Skeletal muscle satellite cell (primary cell): ENCODE data around the gene FIGNL2.
"Not testable (repeated sequence)": the region's sequence is repeated elsewhere in the genome, so short reads cannot be mapped to it uniquely, and the experiment has no call there.

ENCODE experiments used
- H3K27me3 ChIP-seq: 2 replicates; pipeline ENCODE4 v1.7.0; 2013; ENCODE audit warnings: low read length; ENCODE audit not compliant: control insufficient read depth, insufficient read depth
- H3K36me3 ChIP-seq: 2 replicates; pipeline ENCODE4 v1.7.0; 2013; ENCODE audit warnings: mild to moderate bottlenecking, control low read depth, low read length; ENCODE audit not compliant: insufficient read depth
- H3K4me1 ChIP-seq: 2 replicates; pipeline ENCODE4 v1.7.0; 2013; ENCODE audit warnings: low read length; ENCODE audit not compliant: control insufficient read depth, insufficient read depth
- H3K4me2 ChIP-seq: 2 replicates; pipeline ENCODE4 v1.7.0; 2013; ENCODE audit warnings: mild to moderate bottlenecking, low read length
- H3K4me3 ChIP-seq: 2 replicates; pipeline ENCODE4 v1.7.0; 2013; ENCODE audit warnings: low read length
- H3K9ac ChIP-seq: 2 replicates; pipeline ENCODE4 v1.7.0; 2013; ENCODE audit warnings: mild to moderate bottlenecking, low read depth, low read length, moderate library complexity
- H3K9me3 ChIP-seq: replicated peaks from 2 replicates; pipeline ENCODE4 v1.7.0; 2013; ENCODE audit warnings: mild to moderate bottlenecking, control low read depth, low read length

Gene FIGNL2

GRCh38 chr12:51838762-51839161 is 9.8 kb downstream of the FIGNL2 start:
- no peak overlapping the region for H3K4me2 ChIP-seq
- H3K36me3 ChIP-seq = no peaks in the 10 kb centered on the region
- H3K4me3 ChIP-seq = no peak overlapping the region
- peaks cover 75% of the 10 kb centered on the region for H3K27me3 ChIP-seq
- no peaks in the 10 kb centered on the region for H3K9me3 ChIP-seq
- H3K4me1 ChIP-seq = no peaks in the 10 kb centered on the region
- H3K9ac ChIP-seq = no peak overlapping the region

DNA sequence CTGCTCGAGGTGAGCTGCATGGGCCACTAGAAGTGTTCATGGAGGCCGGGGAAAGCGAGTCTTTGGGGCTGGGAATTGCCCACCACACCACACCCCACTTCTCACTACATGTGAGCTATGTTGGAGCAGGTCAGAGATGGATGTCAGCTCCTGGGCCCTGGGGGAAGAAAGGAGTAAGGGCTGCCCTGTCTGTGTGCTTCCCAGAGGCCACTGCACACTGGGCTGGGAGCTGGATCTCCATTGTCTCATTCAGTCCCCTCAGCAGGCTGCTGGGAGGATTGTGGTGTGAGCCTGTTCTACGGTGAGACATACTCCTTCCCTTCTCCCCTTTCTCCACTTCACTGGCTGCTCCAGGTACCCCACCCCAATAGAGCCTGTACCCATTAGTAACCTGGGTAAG is 10.5 kb downstream of the FIGNL2 start:
- Histone ChIP-seq H3K9ac (no peak overlapping the region), H3K9me3 (no peaks in the 10 kb centered on the region), H3K4me2 (no peak overlapping the region), H3K36me3 (no peaks in the 10 kb centered on the region), H3K27me3 (peaks cover 78% of the 10 kb centered on the region), H3K4me3 (no peak overlapping the region), H3K4me1 (no peaks in the 10 kb centered on the region)

GRCh38 chr12:51837286-51837685 is 11.2 kb downstream of the FIGNL2 start:
- Histone ChIP-seq H3K4me1 (no peaks in the 10 kb centered on the region), H3K4me3 (no peak overlapping the region), H3K9ac (no peak overlapping the region), H3K4me2 (no peak overlapping the region), H3K27me3 (peaks cover 78% of the 10 kb centered on the region), H3K9me3 (no peaks in the 10 kb centered on the region), H3K36me3 (no peaks in the 10 kb centered on the region)

GRCh38 chr12:51836827-51837173 is 11.7 kb downstream of the FIGNL2 start:
- H3K9me3 ChIP-seq = no peaks in the 10 kb centered on the region
- H3K27me3 ChIP-seq = peaks cover 76% of the 10 kb centered on the region
- no peak overlapping the region for H3K4me3 ChIP-seq
- H3K9ac ChIP-seq = no peak overlapping the region
- no peaks in the 10 kb centered on the region for H3K4me1 ChIP-seq
- H3K36me3 ChIP-seq = no peaks in the 10 kb centered on the region
- no peak overlapping the region for H3K4me2 ChIP-seq

GRCh38 chr12:51836041-51836826 is 12.3 kb downstream of the FIGNL2 start:
- H3K9me3 ChIP-seq = no peaks in the 10 kb centered on the region
- H3K36me3 ChIP-seq = no peaks in the 10 kb centered on the region
- no peak overlapping the region for H3K9ac ChIP-seq
- H3K27me3 ChIP-seq = peaks cover 75% of the 10 kb centered on the region
- H3K4me3 ChIP-seq = no peak overlapping the region
- H3K4me2 ChIP-seq = no peak overlapping the region
- H3K4me1 ChIP-seq = no peaks in the 10 kb centered on the region

GRCh38 chr12:51834411-51834810 is 14.1 kb downstream of the FIGNL2 start:
- Histone ChIP-seq H3K9ac (no peak overlapping the region), H3K9me3 (no peaks in the 10 kb centered on the region), H3K4me2 (no peak overlapping the region), H3K4me3 (no peak overlapping the region), H3K36me3 (no peaks in the 10 kb centered on the region), H3K4me1 (no peaks in the 10 kb centered on the region), H3K27me3 (peaks cover 72% of the 10 kb centered on the region)

DNA sequence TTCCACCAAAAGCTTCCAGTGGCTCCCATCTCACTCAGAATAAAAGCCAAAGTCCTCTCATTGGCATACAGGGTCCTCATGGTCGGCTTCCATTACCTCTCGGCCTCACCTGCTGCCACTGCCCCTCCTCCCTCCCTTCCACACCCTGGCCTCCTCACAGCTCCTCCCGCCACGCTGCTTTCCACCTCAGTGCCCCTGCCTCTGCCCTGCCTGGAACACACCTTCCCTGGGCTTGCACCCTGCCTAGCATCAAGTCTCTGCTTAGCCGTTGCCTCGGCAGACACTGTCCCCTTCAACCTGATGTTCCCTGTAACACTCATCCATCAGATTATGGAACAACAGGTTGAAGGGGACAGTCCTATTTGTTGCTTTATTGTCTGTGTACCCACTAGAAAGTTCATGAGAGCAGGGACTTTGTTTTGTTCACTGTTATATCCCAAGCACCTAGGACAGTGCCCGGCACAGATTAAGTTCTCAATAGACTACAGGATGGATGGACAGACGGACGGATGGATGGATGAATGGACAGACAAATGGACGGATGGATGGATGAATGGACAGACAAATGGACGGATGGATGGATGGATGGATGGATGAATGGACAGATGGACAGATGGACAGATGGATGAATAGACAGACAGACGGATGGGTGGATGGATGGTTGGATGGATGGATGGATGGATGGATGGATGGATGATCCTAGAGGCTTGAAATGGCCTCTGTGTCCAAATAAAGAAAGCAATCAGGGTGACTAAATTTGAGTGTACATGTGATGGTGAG is 14.9 kb downstream of the FIGNL2 start:
- H3K27me3 ChIP-seq = peaks cover 69% of the 10 kb centered on the region
- no peak overlapping the region for H3K4me3 ChIP-seq
- no peak overlapping the region for H3K4me2 ChIP-seq
- no peak overlapping the region for H3K9ac ChIP-seq
- no peaks in the 10 kb centered on the region for H3K36me3 ChIP-seq
- no peaks in the 10 kb centered on the region for H3K9me3 ChIP-seq
- no peaks in the 10 kb centered on the region for H3K4me1 ChIP-seq

- Histone ChIP-seq H3K4me2 (peak overlapping the region; percentile 29), H3K4me1 (peaks cover 8% of the 10 kb centered on the region), H3K4me3 (peak overlapping the region; percentile 34), H3K9me3 (no peaks in the 10 kb centered on the region), H3K9ac (no peak overlapping the region), H3K36me3 (no peaks in the 10 kb centered on the region), H3K27me3 (peaks cover 59% of the 10 kb centered on the region)
Observed at GRCh38 chr12:51832354-51833107, 16.0 kb downstream of the FIGNL2 start.

GRCh38 chr12:51831817-51832216 is 16.7 kb downstream of the FIGNL2 start:
- not testable (repeated sequence) for H3K4me3 ChIP-seq, H3K36me3 ChIP-seq, H3K9ac ChIP-seq, H3K4me2 ChIP-seq, H3K9me3 ChIP-seq
- Histone ChIP-seq H3K27me3 (peaks cover 55% of the 10 kb centered on the region), H3K4me1 (peaks cover 10% of the 10 kb centered on the region)

DNA sequence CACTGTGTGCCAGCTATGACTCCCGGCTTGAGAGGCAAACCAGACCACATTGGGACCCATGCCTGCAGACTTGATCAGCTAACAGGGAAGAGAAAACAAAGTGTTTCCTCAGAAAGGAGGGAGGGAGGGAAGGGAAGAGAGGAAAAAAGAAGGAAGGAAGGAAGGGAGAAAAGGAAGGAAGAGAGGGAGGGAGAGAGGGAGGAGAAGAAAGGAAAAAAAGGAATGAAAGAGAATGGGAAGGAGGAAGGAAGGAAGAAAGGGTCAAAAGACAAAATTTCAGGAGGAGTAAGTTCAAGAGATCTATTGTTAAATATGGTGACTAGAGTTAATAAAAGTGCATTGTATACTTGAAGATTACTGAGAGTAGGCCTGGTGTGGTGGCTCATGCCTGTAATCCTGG is 18.9 kb downstream of the FIGNL2 start:
- Histone ChIP-seq H3K4me1 (peaks cover 10% of the 10 kb centered on the region), H3K9ac (no peak overlapping the region), H3K4me3 (no peak overlapping the region), H3K27me3 (peaks cover 46% of the 10 kb centered on the region), H3K4me2 (no peak overlapping the region), H3K9me3 (no peaks in the 10 kb centered on the region), H3K36me3 (no peaks in the 10 kb centered on the region)

DNA sequence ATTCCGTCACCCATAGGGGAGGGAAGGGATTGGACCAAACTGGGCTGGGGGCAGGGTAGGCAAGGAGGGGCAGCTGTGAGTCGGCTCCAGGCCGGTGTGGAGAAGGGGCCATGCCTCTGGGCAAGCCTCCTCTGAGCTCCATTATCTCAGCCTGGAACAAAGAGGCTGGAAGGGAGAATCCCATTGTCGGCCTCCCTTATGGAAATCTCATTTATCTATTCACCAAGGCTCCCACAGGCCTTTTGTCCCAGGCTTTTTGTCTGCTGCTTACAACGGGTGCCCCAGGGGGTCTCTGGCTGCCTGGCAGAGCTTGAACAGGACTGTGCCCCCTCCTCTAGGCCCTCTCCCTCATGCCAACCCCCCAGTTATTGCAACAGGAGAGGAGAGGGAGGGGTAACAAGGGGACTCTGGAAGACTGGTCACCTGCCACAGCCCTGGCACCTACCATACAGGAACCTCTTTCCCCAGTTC is 19.5 kb downstream of the FIGNL2 start:
- Histone ChIP-seq H3K9ac (no peak overlapping the region), H3K36me3 (no peaks in the 10 kb centered on the region), H3K9me3 (no peaks in the 10 kb centered on the region), H3K4me1 (peaks cover 10% of the 10 kb centered on the region), H3K27me3 (peaks cover 40% of the 10 kb centered on the region), H3K4me2 (no peak overlapping the region), H3K4me3 (no peak overlapping the region)
